Nephron progenitor cell (in vitro differentiated cells): ENCODE results near the gene FRG1.
"Not testable (repeated sequence)": the region's sequence is repeated elsewhere in the genome, so short reads cannot be mapped to it uniquely, and the experiment has no call there.

Experiments used
- DNase-seq: peaks from one replicate; pipeline ENCODE4 v3.0.0; 2021
- H3K27ac Mint-ChIP-seq: 2 replicates; pipeline ENCODE4 v1.8.0; 2021; ENCODE audit warnings: mild to moderate bottlenecking, moderate library complexity, mixed read lengths
- H3K27me3 Mint-ChIP-seq: 2 replicates; pipeline ENCODE4 v1.8.0; 2021; ENCODE audit warnings: mild to moderate bottlenecking, low read depth, mixed read lengths; ENCODE audit not compliant: poor library complexity
- H3K36me3 Mint-ChIP-seq: 2 replicates; pipeline ENCODE4 v1.8.0; 2021; ENCODE audit warnings: low read depth, mixed read lengths
- H3K4me1 Mint-ChIP-seq: 2 replicates; pipeline ENCODE4 v1.8.0; 2021; ENCODE audit warnings: mixed read lengths
- H3K4me3 Mint-ChIP-seq: 2 replicates; pipeline ENCODE4 v1.8.0; 2021; ENCODE audit warnings: mild to moderate bottlenecking, moderate library complexity, mixed read lengths
- H3K9me3 Mint-ChIP-seq: 2 replicates; pipeline ENCODE4 v1.8.0; 2021; ENCODE audit warnings: mild to moderate bottlenecking, moderate library complexity, mixed read lengths
- TF ChIP-seq, protein P1 (sequence below): fragments of 200-600 bp; sonication (generic); IDR thresholded peaks from 2 replicates; pipeline ENCODE4 v1.5.0; 2021; ENCODE audit warnings: antibody characterized with exemption

The FRG1 gene

DNA sequence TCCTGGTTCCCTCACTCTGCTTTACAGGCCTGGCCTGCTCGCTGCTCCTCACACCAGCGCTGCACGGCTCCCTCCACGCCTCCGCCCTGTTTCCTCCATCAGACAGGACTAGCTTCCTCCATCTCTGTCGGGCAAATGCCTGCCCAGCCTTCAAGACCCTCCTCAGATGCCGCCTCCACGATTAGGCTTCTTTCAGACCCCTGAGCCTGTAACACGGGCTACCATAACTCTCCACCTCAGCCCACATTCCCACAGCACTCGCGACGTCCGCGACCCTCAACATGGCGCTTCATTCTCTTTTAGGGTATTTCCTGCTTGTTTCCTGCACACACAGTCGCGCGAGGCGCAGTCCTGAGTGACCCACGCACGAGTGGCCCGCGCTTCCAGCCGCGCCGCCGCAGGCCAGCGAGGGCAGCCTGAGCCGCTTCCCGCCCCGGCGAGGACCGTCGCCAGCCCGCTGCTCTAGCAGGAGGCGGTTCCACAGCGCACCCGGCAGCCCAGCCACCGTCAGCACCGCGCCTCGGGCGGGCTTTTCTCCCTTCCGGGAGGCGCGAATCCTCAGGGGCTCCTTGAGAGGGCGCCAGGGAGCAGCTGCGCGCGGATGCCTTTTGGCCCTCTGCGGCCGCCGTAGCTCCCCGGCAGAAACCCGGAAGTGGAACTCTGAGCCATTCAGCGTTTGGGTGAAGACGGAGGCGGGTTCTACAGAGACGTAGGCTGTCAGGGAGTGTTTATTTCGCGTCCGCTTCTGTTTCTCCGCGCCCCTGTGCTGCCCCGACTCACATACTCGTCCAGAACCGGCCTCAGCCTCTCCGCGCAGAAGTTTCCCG is at the start of gene FRG1:
TSS of gene FRG1 (plus strand) at position 695 of the 827 bp plus-strand sequence. CDS start 138 bp downstream, outside the sequence.
- peaks cover 14% of the 10 kb centered on the region for H3K27me3 Mint-ChIP-seq
- H3K36me3 Mint-ChIP-seq = peaks cover 46% of the 10 kb centered on the region
- H3K27ac Mint-ChIP-seq = peak within 1 kb of the TSS; percentile 94
- peak; percentile 96 for DNase-seq
- peaks cover 19% of the 10 kb centered on the region for H3K4me1 Mint-ChIP-seq
- H3K9me3 Mint-ChIP-seq = peaks cover 41% of the 10 kb centered on the region
- TF ChIP-seq, protein P1, sequence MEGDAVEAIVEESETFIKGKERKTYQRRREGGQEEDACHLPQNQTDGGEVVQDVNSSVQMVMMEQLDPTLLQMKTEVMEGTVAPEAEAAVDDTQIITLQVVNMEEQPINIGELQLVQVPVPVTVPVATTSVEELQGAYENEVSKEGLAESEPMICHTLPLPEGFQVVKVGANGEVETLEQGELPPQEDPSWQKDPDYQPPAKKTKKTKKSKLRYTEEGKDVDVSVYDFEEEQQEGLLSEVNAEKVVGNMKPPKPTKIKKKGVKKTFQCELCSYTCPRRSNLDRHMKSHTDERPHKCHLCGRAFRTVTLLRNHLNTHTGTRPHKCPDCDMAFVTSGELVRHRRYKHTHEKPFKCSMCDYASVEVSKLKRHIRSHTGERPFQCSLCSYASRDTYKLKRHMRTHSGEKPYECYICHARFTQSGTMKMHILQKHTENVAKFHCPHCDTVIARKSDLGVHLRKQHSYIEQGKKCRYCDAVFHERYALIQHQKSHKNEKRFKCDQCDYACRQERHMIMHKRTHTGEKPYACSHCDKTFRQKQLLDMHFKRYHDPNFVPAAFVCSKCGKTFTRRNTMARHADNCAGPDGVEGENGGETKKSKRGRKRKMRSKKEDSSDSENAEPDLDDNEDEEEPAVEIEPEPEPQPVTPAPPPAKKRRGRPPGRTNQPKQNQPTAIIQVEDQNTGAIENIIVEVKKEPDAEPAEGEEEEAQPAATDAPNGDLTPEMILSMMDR = peak; percentile 90
- H3K4me3 Mint-ChIP-seq = peak within 1 kb of the TSS; percentile 91

DNA sequence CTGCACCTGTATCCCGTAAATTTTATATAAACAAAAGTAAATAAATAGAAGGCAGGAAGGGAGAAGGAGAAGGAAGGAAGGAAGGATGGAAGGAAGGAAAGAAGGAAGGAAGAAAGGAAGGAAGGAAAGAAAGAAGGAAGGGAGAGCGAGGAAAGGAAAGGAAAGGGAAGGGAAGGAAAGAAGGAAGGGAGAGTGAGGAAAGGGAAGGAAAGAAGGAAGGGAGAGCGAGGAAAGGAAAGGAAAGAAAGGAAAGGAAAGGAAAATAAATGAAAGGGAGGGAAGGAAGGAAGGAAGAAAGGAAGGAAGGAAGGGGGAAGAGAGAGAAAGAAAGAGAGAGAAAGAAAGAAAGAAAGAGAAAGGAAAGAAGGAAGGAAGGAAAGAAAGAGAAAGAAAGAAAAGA is 43.0 kb upstream of the FRG1 start:
- TF ChIP-seq, protein P1 = no peak
- Mint-ChIP-seq H3K4me1 (no peaks in the 10 kb centered on the region), H3K27ac (no peak overlapping the region), H3K27me3 (no peaks in the 10 kb centered on the region), H3K9me3 (peaks cover 75% of the 10 kb centered on the region), H3K36me3 (no peaks in the 10 kb centered on the region), H3K4me3 (no peak overlapping the region)
- no peak for DNase-seq

DNA sequence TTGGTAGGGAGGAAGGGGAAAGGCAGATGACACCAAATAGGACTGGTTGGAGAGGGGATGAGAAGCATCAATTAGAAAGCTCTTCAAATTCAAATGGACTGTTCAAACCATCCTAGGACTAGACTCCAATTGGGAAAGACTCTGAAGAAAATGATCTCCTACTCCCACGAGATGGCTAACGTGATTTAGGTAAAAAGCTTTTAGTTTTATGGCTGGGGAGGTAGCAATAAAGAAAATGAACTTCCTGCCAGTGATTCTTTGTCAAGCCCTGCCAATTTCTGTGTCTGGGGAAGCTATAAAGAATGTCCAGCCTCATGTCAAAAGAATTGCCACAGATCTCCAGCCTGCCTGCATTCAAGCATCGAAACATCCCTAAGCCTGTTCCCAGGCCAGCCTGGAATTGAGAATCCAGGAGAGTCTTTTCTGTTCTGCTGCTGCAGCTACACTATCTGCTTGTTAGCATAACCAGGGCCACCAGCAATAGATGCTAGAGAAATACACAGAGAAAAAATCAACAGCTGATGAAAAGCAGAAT is 41.1 kb upstream of the FRG1 start:
- H3K27me3 Mint-ChIP-seq, H3K36me3 Mint-ChIP-seq, H3K4me3 Mint-ChIP-seq, DNase-seq, H3K4me1 Mint-ChIP-seq, H3K27ac Mint-ChIP-seq: not testable (repeated sequence)
- peaks cover 63% of the 10 kb centered on the region for H3K9me3 Mint-ChIP-seq

DNA sequence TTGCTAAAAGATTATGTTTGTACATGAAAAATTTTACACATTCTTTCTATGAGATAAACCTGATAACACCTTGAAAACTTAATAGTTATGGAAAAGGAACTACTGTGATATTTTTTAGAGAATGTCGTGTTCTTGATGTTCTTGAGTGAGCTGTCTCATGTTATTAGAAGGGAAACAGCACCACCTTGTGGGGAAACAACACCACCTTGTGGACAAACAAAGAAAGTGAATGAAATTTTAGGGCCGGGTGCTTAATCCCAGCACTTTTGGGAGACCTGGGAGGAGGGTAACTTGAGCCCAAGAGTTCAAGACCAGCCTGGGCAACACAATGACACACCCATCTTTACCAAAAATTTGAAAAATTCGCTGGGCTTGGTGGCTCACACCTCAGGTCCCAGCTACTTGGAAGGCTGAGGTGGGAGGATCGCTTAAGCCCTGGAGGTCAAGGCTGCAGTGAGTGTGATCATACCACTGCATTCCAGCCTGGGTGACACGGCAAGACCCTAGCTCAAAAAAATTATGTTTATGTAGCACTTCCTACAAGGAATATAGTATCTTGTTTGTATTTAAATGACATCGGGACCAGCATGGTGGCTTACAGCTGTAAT is 36.1 kb upstream of the FRG1 start:
- peaks cover 26% of the 10 kb centered on the region for H3K9me3 Mint-ChIP-seq
- not testable (repeated sequence) for H3K27me3 Mint-ChIP-seq, H3K4me1 Mint-ChIP-seq, H3K36me3 Mint-ChIP-seq, H3K4me3 Mint-ChIP-seq, H3K27ac Mint-ChIP-seq
- TF ChIP-seq, protein P1 = peak; percentile 45
- DNase-seq = peak; percentile 42

DNA sequence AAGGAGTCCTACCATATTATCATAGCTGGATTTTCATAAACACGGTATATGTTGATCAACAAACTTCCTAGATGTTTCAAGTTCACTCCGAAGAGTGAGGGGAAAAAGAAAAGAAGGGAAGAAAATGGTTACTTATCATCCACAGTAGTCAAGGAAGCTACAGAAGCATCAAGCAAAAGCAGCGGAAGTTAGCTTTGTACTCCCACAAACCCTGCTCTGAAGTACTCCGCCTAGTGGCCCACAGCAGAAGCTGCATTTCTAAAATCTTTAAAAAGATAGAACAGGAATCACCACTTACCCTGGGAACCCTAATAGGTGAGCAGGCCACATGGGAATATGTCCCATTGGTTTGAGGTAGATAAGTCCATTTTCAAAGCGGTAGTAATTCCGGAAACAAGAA is 28.5 kb upstream of the FRG1 start:
- no peak for DNase-seq
- Mint-ChIP-seq H3K36me3 (no peaks in the 10 kb centered on the region), H3K4me3 (no peak overlapping the region), H3K27ac (no peak overlapping the region), H3K9me3 (peaks cover 73% of the 10 kb centered on the region), H3K27me3 (no peaks in the 10 kb centered on the region), H3K4me1 (no peaks in the 10 kb centered on the region)
- TF ChIP-seq, protein P1 = peak; percentile 18

DNA sequence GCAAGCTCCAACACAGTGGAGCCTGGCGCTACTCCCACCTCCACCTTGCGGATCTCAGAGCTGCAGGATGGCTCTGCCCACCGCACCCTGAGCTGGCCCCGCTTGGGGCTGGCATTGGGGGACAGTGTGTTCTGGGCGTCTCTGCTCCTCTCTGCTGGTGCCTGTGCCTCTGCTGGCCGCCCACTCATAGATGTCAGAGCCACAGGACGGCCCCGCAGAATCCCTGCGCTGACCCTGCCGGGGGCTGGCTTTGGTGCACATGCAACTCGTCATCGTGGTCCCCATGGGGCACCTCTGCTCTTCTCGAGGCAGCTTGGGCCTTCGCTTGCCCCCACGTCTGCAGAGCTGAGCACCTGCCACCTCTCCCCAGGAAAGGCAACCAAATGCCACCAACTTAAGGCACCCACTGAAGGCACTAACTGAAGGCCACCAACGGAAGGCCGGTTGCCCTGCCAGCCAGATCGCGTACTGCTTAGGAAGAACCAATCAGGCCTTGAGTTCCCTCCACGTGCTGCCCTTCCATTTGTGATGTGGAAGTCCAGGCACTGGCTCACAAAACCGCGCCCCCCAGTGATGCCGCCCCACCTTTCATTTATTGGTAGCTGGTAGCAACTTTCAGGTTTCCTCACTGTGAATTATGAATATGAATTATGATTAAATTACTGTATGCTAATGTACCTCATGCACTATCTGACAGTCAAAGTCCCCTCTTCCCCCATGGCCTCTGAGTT is 23.3 kb upstream of the FRG1 start:
- TF ChIP-seq, protein P1 = no peak
- no peaks in the 10 kb centered on the region for H3K4me1 Mint-ChIP-seq
- no peaks in the 10 kb centered on the region for H3K27me3 Mint-ChIP-seq
- peaks cover 89% of the 10 kb centered on the region for H3K9me3 Mint-ChIP-seq
- DNase-seq = no peak
- H3K27ac Mint-ChIP-seq = no peak overlapping the region
- no peak overlapping the region for H3K4me3 Mint-ChIP-seq
- H3K36me3 Mint-ChIP-seq = no peaks in the 10 kb centered on the region
